GM18502 (cell line): ENCODE measurements around the gene USP20.
"Not testable (repeated sequence)": the region's sequence is repeated elsewhere in the genome, so short reads cannot be mapped to it uniquely, and the experiment has no call there.

Experiments
- ATAC-seq: cut with Tn5 transposase; IDR thresholded peaks from one replicate; pipeline ENCODE4 v1.9.1; 2021; ENCODE audit warnings: mild to moderate bottlenecking; ENCODE audit not compliant: unreplicated experiment, poor library complexity

USP20 gene

DNA sequence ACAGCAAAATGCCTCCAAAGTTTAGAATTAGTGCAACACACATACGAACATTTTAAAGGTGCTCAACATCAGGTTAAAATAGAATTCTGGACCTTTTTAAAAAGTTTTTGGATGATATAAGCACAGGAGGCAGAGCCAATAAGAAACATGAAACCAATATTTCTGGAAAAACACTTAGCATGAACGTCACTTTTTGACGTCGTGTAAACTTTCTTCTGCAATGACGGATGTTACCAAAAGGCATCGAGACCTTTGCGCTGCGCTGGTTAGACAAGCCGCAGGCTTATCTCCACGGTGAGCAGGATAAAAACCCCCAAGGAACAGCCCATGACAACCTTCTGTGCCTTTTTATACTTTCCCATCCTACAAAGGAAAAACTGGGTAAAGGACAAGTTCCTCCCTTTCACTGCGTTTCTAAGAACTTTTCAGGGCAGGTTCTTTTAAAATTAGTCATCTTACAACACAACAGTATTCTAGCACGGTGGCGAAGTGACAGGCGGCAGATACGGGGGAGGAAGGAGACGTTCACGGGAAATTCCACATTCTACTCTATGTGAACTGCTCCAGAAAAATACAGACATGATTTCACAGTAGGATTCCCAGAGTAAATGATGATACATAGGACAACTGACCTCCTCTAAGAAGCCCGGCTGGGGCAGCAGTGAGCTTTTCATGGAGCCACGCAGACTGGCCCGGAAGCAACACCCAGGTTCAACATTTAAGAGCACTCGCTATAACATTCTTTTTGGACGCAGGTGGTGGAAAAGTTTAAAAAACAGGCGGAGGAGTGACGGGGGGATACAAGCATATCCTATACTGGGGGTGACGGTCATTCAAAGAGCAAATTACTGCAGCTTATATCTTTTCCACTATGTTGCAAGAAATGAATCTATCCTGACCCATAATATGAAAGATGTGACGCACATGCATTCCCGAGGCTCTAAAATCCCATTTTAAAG, 52.4 kb downstream of the USP20 start:
- no peak for ATAC-seq

DNA sequence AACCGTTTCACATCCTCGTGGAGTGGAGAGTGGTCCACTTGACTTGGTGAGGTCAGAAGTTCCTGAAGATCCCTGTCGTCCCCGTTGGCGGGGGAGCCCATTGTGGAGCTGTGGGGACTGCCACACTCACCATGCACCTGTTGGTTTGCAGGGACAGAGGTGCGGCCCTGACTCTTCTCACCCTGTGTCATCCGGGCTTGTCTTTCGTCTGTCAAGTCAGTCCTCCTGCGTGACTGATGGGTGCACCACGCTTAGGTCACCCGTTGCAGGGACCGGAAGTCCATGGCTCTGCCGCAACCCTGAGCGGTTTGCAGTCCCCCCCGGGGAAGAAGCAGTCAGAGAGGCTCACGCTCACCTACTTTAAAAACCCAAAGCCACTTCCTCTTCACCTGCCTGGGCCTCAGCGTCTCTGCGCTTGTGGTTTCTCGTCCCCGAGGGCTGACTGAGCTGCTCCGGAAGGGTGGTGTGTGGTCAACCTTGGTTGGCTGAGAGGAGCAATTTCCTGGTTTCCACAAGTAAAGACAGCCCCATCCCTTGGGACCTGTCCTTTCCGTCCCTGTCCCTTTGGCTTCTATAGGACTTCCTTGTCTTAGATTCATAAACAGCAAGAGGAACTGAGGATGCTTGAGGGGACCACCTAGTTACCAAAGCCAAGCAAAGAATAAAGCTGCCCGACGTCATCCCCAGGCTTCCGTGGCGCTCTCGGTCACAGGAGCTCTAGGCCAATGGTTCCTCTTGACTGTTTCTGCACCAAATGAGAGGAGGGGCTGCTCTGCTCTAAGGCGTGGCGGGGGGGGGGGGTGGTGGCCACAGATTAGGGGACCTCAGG, 53.2 kb downstream of the USP20 start:
- ATAC-seq: peak; percentile 50

DNA sequence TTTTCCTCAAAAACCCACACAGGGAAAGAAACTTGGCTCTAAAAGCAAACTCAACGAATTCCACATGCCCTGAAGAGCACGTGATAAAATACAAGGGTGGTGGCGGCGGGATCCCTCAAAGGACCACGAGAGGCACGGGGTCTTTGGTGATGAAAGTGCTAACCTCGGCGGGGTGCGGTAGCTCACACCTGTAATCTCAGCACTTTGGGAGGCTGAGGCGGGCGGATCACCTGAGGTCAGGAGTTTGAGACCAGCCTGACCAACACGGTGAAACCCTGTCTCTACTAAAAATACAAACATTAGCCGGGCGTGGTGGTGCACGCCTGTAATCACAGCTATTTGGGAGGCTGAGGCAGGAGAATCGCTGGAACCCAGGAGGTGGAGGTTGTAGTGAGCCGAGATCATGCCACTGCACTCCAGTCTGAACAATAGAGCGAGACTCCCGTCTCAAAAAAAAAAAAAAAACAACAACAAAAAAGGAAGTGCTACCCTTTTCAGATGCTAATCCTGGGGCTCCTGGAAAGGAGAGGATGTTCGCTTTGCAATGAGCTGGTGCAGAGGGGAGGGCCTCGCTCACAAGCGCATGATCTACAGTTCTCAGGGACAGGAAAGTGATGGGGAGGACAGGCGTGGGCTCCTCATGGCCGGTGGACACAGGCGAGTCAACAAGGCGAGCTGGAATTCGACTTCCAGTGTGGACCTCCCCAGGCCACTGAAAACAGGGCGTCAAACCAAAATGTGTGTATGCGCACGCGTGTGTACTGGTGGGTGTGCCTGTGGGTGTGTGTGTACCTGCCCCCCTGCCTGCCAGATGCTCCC, 54.1 kb downstream of the USP20 start:
- ATAC-seq: no peak

DNA sequence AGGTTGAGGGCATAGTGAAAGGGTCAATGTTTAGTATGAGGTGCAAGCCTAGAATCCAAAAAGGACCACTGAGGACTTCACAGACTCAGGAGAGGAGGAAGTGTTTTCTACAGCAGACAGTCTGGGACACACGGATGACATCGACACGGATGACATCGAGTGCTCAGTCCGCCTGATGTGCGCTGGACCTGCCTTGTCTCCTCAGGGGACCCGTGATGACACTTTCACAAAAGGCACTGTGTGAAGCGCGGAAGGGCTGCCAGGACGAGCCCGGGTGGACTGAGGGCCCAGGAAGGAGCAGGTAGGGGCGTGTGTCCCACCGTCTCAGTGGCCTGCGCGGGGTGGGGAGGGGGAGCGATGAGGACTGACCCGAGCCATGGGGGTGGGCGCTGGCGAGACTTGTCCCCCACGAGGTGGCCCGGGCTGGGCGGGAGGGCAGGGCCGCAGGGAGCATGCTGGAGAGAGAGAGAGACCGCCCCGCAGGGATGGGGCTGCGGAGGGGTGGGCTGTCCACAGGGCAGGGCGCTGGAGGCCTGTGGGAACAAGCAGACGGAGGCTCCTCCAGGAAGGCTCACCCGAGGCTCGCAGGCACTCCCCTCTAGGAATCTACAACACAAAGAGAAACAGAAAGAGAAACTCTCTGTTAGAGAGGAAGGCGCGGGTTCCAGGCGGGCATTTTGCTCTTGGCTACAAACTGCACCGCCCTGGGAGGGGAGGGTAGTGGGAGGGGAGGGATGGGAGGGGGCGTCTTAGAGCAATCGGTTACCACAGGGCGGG, 54.9 kb downstream of the USP20 start:
- ATAC-seq: no peak

DNA sequence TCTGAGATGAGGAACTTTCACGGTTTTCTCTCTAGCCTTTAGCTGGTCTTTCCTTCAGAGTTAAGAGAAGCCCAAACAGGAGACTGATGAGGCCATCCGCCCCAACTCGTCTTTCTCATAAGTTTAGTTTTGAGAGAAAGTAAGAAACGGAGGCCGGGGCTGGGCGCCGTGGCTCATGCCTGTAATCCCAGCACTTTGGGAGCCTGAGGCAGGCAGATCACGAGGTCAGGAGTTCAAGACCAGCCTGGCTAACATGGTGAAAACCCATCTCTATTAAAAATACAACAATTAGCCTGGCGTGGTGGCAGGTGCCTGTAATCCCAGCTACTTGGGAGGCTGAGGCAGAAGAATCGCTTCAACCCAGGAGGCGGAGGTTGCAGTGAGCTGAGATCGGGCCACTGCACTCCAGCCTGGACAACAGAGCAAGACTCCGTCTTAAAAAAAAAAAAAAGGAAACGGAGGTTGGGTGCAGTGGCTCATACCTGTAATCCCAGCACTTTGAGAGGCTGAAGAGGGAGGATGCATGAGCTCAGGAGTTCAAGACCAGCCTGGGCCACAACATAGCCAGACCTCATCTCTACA, 55.6 kb downstream of the USP20 start:
- ATAC-seq: not testable (repeated sequence)

DNA sequence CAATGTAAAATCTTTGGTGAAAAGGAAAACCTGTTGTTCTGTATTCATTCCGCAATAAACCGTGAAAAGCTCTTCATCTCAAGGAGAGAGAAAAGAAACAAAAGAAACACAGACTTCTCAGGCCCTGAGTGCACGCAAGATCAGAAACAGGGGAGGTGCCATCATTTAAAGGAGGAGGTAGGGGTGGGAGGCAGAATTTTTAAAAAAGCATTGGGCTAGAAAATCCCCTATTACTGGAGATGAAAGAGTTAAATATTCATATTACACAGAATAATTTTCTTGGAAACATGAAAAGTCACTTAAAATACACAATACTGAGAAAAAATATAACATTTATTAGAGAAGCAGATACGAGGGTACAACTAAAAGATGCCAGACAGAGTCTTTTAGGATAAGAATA, 56.3 kb downstream of the USP20 start:
- ATAC-seq: no peak

DNA sequence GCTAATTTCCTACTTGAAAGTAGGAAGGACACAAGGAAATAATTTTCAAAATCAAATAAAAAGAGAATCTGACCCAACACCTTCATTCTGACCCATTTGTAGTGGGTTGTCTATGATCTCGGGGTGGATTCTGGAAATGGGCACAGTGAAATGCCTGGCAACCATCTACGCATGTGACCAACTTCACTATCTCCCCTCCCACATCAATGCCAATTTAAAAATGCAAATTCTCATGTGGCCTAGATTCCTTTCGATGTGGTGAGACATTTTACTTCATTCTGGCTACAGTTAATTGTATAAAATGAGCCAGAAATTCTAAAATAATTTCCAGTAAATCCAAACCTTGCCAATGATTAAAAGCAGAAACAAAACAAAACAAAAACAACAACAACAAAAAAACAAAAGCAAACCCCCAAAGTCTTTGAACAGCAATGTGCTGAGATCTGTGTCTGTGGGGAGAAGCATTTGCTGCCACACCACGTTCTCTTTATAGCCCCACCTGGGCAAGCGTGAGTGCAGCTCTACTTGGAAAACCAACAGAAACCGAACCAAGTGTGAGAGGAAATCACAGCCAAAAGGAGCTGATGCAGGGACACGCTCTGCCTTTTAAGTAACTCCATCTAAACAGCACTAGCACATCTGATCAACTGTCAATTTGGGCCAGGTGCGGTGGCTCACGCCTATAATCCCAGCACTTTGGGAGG, 59.0 kb downstream of the USP20 start:
- no peak for ATAC-seq

DNA sequence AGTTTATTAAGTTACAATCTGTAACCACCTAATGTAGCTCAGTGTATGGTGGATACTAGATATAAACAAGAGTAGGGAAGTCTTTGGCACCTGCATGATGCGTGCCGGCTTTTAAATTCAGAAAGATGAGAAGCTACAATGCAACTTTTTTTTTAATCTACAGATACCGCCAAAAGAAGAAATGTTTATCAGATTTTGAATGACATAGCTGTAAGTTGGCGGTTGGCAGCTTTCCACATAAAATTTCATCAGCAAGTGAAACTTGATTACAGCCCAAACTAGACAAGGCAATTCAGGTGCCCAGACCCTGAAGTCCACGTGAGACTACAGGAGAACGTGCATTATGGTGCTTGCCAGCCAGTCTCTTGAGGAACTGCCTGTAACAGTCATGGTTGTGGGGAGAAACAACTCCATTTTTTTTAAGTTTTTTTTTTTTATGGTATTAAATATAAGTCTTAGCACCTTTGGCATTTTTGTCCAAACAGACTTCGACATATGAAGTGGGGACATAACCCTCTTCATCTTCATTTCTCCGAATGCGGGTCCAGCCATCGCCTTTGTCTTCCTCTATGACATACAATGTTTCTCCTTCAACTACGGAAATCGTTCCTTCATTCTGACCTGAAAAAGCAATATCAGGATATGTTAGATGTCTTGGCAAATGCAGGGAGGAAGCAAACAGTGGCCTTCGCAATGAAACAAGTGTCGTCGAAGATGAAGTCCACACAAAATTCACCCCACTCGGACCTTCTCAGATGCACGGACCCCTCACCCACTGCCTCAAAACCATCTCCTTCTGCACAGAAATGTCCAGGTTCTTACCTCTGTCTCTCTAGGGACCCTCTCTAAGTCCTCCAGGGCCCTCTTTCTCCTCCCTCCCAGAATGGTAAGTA, 60.4 kb downstream of the USP20 start:
- no peak for ATAC-seq

DNA sequence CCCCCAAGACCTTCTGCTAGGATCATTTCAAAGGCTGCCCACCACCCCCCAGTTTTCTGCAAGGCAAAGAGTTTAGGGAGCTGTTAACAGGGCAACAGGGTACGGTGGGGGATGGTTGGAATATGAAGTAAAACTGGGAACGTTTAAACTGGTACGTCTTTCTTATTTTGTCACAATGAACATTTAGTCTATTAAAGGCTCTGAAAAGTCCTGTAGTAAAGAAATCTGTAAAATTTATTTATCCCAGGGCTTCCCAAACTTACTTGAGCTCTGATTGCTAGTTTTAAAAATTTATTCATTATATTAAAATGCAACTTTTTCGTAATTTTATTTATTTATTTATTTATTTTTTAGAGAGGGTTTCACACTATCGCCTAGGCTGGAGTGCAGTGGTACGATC, 62.0 kb downstream of the USP20 start:
- ATAC-seq: no peak

DNA sequence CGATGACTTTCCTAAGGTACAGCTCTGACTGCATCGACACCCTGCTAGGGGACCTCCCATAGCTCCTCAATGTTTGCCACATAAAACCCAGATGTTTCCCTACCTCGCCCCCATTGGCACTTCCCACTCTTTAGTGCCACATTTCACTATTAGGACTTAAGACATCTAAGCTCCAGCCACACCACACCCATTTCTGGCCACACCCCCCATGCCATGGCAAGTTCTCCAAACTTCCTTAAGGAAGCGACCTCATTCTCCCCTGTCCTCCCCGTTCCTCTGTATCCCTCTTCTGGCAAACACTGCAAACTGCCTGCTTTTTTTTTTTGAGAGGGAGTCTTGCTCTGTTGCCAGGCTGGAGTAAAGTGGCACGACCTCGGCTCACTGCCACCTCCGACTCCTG, 62.9 kb downstream of the USP20 start:
- no peak for ATAC-seq

DNA sequence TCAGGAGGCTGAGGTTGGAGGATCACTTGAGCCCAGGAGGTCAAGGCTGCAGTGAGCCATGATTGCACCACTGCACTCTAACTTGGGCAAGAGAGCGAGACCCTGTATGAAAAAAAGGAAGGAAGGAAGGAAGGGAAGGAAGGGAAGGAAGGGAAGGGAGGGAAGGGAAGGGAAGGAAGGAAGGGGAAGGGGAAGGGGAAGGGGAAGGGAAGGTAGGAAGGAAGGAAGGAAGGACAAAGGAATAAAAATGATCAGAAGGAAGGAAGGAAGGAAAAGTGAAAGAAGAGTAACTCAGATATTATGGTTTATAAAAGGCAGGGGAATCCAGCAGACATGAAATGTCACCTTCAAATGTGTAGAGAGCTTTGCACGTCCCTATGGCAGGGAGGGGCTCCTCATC, 64.4 kb downstream of the USP20 start:
- ATAC-seq: no peak

DNA sequence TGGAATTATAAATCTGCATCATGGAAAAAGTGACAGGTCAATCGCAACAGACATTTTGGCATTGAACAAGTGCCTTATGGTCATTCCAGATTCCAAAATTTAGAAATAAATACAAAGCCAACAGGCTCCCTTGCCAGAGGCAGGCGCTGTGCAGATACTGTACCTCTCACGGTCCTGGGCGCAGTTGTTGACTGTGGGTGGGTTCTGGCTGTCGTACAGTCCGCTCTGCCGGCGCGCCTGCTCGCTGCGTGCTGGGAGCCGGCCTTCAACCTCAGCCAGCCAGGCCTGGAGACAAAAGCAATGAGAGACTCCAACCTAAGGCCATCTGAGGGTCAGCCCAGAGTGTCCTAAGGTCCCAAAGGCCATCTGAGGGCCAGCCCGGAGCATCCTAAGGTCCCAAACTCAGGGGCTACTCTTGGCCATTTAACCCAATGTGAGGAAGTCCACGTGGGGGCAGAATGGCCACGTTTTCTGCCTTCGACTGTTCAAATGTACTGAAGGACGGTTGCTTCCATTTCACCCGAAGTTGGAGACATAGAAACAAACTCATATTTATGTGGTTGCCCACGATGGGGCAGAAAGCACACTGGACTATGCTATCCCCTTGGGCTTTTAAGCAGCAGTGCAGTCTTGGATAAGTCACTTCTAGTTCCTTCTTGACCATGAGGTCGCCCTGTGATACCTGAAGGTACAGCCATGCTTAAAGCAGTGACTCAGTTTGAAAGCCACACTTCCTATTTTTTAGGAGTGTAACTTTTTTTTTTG, 65.2 kb downstream of the USP20 start:
- peak; percentile 83 for ATAC-seq

DNA sequence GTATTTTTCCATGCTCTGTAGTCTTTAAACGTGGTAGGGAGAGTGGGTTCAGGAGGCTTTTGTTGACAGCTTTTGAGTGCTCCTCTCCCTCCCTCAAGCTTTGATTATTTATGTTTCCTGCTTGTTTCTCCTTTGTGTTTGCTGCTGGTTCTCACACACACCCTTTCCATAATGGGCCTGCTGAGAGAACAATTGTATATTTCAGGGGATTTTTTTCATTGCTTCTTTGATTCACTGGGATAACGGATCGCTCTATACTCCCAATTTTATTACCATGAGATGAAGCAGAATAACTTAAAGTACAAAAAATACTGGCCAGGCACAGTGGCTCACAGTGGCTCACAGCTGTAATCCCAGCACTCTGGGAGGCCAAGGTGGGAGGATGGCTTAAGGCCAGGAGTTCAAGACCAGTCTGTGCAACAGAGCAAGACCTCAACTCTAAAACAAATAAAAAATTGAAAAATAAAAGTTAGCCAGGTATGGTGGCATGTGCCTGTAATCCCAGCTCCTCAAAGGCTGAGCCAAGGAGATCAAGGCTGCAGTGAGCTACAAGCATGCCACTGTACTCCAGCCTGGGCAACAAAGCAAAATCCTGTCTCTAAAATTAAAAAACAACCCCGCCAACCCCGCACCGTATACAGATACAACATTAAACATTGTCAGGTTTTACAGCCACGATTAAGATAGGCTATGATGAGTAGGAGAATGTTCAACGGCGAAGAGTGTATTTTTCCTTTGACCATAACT, 66.9 kb downstream of the USP20 start:
- ATAC-seq: no peak

DNA sequence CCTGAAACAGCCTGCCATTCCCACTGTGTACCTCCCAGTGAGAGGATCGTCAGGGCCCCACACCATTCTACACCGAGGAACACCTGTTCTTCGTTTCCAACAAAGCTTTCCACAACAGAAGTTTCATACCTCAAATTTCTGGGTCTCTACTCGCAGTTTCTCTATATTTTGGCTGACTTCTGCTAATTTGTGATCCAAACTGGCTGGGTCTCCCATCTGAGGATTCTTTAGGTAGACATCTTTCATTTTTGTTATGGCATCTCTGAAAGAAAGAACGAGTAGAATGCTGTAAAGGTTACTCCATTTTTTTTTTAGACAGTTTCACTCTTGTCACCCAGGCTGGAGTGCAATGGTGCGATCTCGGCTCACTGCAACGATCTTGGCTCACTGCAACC, 67.5 kb downstream of the USP20 start:
- ATAC-seq: no peak

DNA sequence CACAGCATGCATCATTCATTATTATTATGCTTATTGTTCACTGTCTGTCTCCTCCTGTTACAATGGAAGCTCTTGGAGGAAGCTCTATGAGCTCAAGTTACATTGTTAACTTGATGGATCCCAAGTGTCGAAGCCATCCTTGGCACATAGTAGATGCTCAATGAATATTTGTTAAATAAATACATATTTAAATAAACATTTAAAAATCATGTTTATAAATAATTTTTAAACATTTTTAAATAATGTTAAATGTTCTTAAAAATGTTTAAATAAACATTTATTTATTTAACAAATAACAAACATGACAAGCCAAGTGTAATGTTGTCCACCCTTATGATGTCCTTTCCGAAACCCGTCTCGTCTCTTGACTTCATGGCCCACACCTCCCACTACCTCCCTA, 69.5 kb downstream of the USP20 start:
- no peak for ATAC-seq

DNA sequence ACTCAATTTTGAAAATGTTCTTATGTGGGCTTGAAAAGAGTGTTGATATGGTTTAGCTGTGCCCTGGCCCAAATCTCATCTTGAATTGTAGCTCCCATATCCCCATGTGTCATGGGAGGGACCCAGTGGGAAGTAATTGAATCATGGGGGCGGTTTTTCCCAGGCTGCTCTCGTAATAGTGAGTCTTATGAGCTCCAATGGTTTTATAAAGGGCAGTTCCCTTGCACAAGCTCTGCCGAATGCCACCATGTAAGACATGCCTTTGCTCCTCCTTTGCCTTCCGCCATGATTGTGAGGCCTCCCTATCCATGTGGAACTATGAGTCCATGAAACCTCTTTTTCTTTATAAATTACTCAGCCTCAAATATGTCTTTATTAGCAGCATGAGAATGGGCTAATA, 71.0 kb downstream of the USP20 start:
- ATAC-seq: no peak
